Urinary bladder (tissue), 4 donors: ENCODE measurements around the gene KCNH1. TPM values are rescaled to one million over a fixed set of nuclear protein-coding genes. Genes with fewer than 3 reads are reported as not detected.

Source experiments
- DNase-seq: peaks from one replicate; pipeline ENCODE4 v3.0.0-alpha.2; 2015; ENCODE audit errors: extremely low spot score
- H3K27ac ChIP-seq: one replicate; pipeline ENCODE4 v1.5.1; 2013; ENCODE audit warnings: low read depth, mild to moderate bottlenecking, moderate library complexity
- H3K36me3 ChIP-seq: one replicate; pipeline ENCODE4 v1.6.1; 2013; ENCODE audit warnings: mild to moderate bottlenecking, moderate library complexity; ENCODE audit not compliant: insufficient read depth
- H3K4me1 ChIP-seq: one replicate; pipeline ENCODE4 v1.6.1; 2013; ENCODE audit warnings: mild to moderate bottlenecking, moderate library complexity; ENCODE audit not compliant: insufficient read depth
- H3K4me3 ChIP-seq: one replicate; pipeline ENCODE4 v1.5.1; 2013; ENCODE audit warnings: low read depth, low read length
- WGBS: extraction: QIAGEN DNeasy Blood & Tissue Kit; methylation state at CpG from one replicate; pipeline ENCODE4 v1.1.7; 2013; 5-methylcytosine and 5-hydroxymethylcytosine counted together
- polyA plus RNA-seq: library from polyadenylated mRNA; stranded (reverse); fragments of 200-250 nt; gene quantifications from one replicate; pipeline ENCODE4 v1.2.3, GENCODE V29; 2013
- total RNA-seq: library from RNA; depleted of rRNA; stranded (reverse); fragments of >200 nt; gene quantifications from one replicate; pipeline ENCODE4 v1.2.3, GENCODE V29; 2014
- donor health status: healthy with polysubstance abuse.
- donor health status: healthy.

KCNH1 gene
- total and polyA plus RNA-seq, 2 donors: 0.20 to 2.0 TPM

GRCh38 chr1:210696709-210697108 is 437.2 kb downstream of the KCNH1 start:
- Histone ChIP-seq H3K4me3 (no peak overlapping the region), H3K4me1 (no peaks in the 10 kb centered on the region), H3K36me3 (no peaks in the 10 kb centered on the region), H3K27ac (no peak overlapping the region)
- no peak for DNase-seq
- 72% methylated on average over 1 of the region's 1 CpG for WGBS

- Histone ChIP-seq H3K4me3 (no peak overlapping the region), H3K27ac (no peak overlapping the region), H3K36me3 (no peaks in the 10 kb centered on the region), H3K4me1 (no peaks in the 10 kb centered on the region)
- no peak for DNase-seq
- WGBS: 71% methylated on average over 1 of the region's 1 CpG
Observed at GRCh38 chr1:210695026-210695425, 438.9 kb downstream of the KCNH1 start.

GRCh38 chr1:210692796-210693195 is 441.2 kb downstream of the KCNH1 start:
- no peak overlapping the region for H3K4me3 ChIP-seq
- no peak for DNase-seq
- WGBS: 71% methylated on average over 7 of the region's 7 CpGs

GRCh38 chr1:210691039-210691610 is 442.8 kb downstream of the KCNH1 start:
- Histone ChIP-seq H3K4me3 (no peak overlapping the region), H3K4me1 (no peaks in the 10 kb centered on the region), H3K36me3 (no peaks in the 10 kb centered on the region), H3K27ac (no peak overlapping the region)
- no peak for DNase-seq
- 89% methylated on average over 6 of the region's 6 CpGs for WGBS

More at GRCh38 chr1:210692796-210693195, 441.2 kb downstream of the KCNH1 start:
- H3K4me1 ChIP-seq: no peaks in the 10 kb centered on the region
- no peaks in the 10 kb centered on the region for H3K36me3 ChIP-seq
- H3K27ac ChIP-seq: no peak overlapping the region

- Histone ChIP-seq H3K36me3 (no peaks in the 10 kb centered on the region), H3K27ac (no peak overlapping the region), H3K4me3 (no peak overlapping the region), H3K4me1 (no peaks in the 10 kb centered on the region)
- DNase-seq: no peak
- WGBS: 85% methylated on average over 5 of the region's 5 CpGs
Observed at GRCh38 chr1:210690236-210690635, 443.7 kb downstream of the KCNH1 start.

GRCh38 chr1:210689826-210690225 is 444.1 kb downstream of the KCNH1 start:
- DNase-seq: no peak

GRCh38 chr1:210688512-210689234 is 445.3 kb downstream of the KCNH1 start:
- Histone ChIP-seq H3K36me3 (no peaks in the 10 kb centered on the region), H3K4me3 (no peak overlapping the region), H3K4me1 (no peaks in the 10 kb centered on the region), H3K27ac (no peak overlapping the region)
- no peak for DNase-seq
- 97% methylated on average over 1 of the region's 1 CpG for WGBS

More at GRCh38 chr1:210689826-210690225, 444.1 kb downstream of the KCNH1 start:
- no peak overlapping the region for H3K27ac ChIP-seq
- 86% methylated on average over 3 of the region's 3 CpGs for WGBS
- H3K4me1 ChIP-seq: no peaks in the 10 kb centered on the region
- H3K4me3 ChIP-seq: no peak overlapping the region
- no peaks in the 10 kb centered on the region for H3K36me3 ChIP-seq

GRCh38 chr1:210687582-210688279 is 446.2 kb downstream of the KCNH1 start:
- no peak for DNase-seq
- WGBS: 90% methylated on average over 7 of the region's 7 CpGs
- Histone ChIP-seq H3K4me1 (no peaks in the 10 kb centered on the region), H3K4me3 (no peak overlapping the region), H3K27ac (no peak overlapping the region), H3K36me3 (no peaks in the 10 kb centered on the region)

- Histone ChIP-seq H3K4me1 (no peaks in the 10 kb centered on the region), H3K4me3 (no peak overlapping the region), H3K27ac (no peak overlapping the region), H3K36me3 (no peaks in the 10 kb centered on the region)
- 47% methylated on average over 3 of the region's 3 CpGs for WGBS
- no peak for DNase-seq
Observed at GRCh38 chr1:210686841-210687240, 447.1 kb downstream of the KCNH1 start.

GRCh38 chr1:210685295-210685650 is 448.7 kb downstream of the KCNH1 start:
- 94% methylated on average over 3 of the region's 3 CpGs for WGBS
- DNase-seq: no peak

GRCh38 chr1:210684466-210685294 is 449.3 kb downstream of the KCNH1 start:
- no peak overlapping the region for H3K27ac ChIP-seq
- H3K4me1 ChIP-seq: no peaks in the 10 kb centered on the region
- no peak overlapping the region for H3K4me3 ChIP-seq
- no peak for DNase-seq
- 85% methylated on average over 5 of the region's 5 CpGs for WGBS
- no peaks in the 10 kb centered on the region for H3K36me3 ChIP-seq

More at GRCh38 chr1:210685295-210685650, 448.7 kb downstream of the KCNH1 start:
- Histone ChIP-seq H3K4me1 (no peaks in the 10 kb centered on the region), H3K27ac (no peak overlapping the region), H3K36me3 (no peaks in the 10 kb centered on the region), H3K4me3 (no peak overlapping the region)

- Histone ChIP-seq H3K27ac (no peak overlapping the region), H3K4me1 (no peaks in the 10 kb centered on the region), H3K4me3 (no peak overlapping the region), H3K36me3 (no peaks in the 10 kb centered on the region)
- no peak for DNase-seq
- WGBS: 96% methylated on average over 33 of the region's 33 CpGs
Observed at GRCh38 chr1:210683403-210684047, 450.4 kb downstream of the KCNH1 start.

- Histone ChIP-seq H3K4me1 (no peaks in the 10 kb centered on the region), H3K27ac (no peak overlapping the region), H3K4me3 (no peak overlapping the region), H3K36me3 (no peaks in the 10 kb centered on the region)
- no peak for DNase-seq
- WGBS: 83% methylated on average over 7 of the region's 7 CpGs
Observed at GRCh38 chr1:210681158-210681557, 452.8 kb downstream of the KCNH1 start.
